K562 (cell line): Measurements from ENCODE around the gene RNF17. TPM values are rescaled to one million over a fixed set of nuclear protein-coding genes. Genes with fewer than 3 reads are reported as not detected.

Source experiments
- PATZ1 ChIP-seq: fragments of 250-450 bp; sonication (Bioruptor Pico); IDR thresholded peaks from 2 replicates; pipeline ENCODE4 v1.5.0; 2020; ENCODE audit warnings: mild to moderate bottlenecking, borderline replicate concordance
- RBM34 ChIP-seq: fragments of 200-400 bp; formaldehyde crosslinking; IDR thresholded peaks from 2 replicates; pipeline ENCODE4 v1.6.1; 2018; ENCODE audit warnings: low read length, borderline replicate concordance; ENCODE audit not compliant: insufficient read depth
- REST ChIP-seq, 2 experiments: fragments of 450-650 bp; formaldehyde crosslinking in 1 of 2; IDR thresholded peaks; 2 replicates each; pipeline versions ENCODE4 v1.4.0 to v1.6.1; 2014 to 2020; ENCODE audit warnings: mild to moderate bottlenecking in 2 of 2, borderline replicate concordance in 1 of 2, low read depth in 1 of 2
- TAF15 ChIP-seq: fragments of 200-400 bp; formaldehyde crosslinking; IDR thresholded peaks from 2 replicates; pipeline ENCODE4 v1.6.1; 2017; ENCODE audit warnings: mild to moderate bottlenecking, low read depth, low read length, moderate library complexity
- TOE1 ChIP-seq, 2 experiments: fragments of 450-650 bp in 1 of 2; sonication (generic) in 1 of 2; formaldehyde crosslinking in 1 of 2; IDR thresholded peaks; 2 replicates each; pipeline versions ENCODE4 v1.7.1 to v1.8.0; 2016 to 2022; ENCODE audit warnings: borderline replicate concordance in 2 of 2, mild to moderate bottlenecking in 2 of 2, antibody characterized with exemption in 1 of 2, inconsistent platforms in 1 of 2, low read depth in 1 of 2, missing genetic modification reagents in 1 of 2, moderate library complexity in 1 of 2
- ZBTB34 ChIP-seq: fragments of 250-450 bp; sonication (Bioruptor Pico); IDR thresholded peaks from 2 replicates; pipeline ENCODE4 v1.8.0; 2021; ENCODE audit warnings: mild to moderate bottlenecking, moderate library complexity
- ZMIZ1 ChIP-seq, 2 experiments: fragments of 150-350 bp in 1 of 2; IDR thresholded peaks; 2 replicates each; pipeline ENCODE4 v1.6.1; 2012 to 2016; ENCODE audit warnings: low read depth in 2 of 2, low read length in 2 of 2, mild to moderate bottlenecking in 1 of 2, moderate library complexity in 1 of 2
- polyA plus RNA-seq, 8 experiments: library from polyadenylated mRNA; depleted of rRNA in 4 of 8; stranded (reverse) in 5 of 8; unstranded in 3 of 8; fragments of >200 nt; fragmentation: Nextera tagmentation in 2 of 8; fragmentation: Illumina TruSeq in 1 of 8; extraction: Ambion mirVana in 2 of 8; extraction: Trizol in 1 of 8; gene quantifications; 2 replicates each; pipeline versions ENCODE4 v1.2.1 to v1.2.3, GENCODE V29; 2011 to 2014; ENCODE audit warnings: inconsistent platforms in 1 of 8, missing spikeins in 1 of 8
- total RNA-seq, 7 experiments: library from RNA; depleted of rRNA in 6 of 7; stranded (reverse); fragments of >200 nt in 6 of 7; fragmentation: Illumina TruSeq in 2 of 7; extraction: Trizol in 2 of 7; gene quantifications; 2 replicates each; pipeline versions ENCODE4 v1.2.1 to v1.2.3, GENCODE V29; 2011 to 2021; ENCODE audit warnings: low replicate concordance in 1 of 7

RNF17 gene
- total and polyA plus RNA-seq, 9 of the 15 experiments (the other 6 are each of a cell fraction or from before 2014, with no cell fraction given) = 0.11 to 0.90 (median 0.58) TPM

GRCh38 chr13:24922745-24923591 is 159.0 kb downstream of the RNF17 start (continued):
- TF ChIP-seq PATZ1 = no peak
- no peak for TF ChIP-seq ZMIZ1 (IDR thresholded peaks at IDR 0.05; ENCODE audit: low read depth in 2 of 2, low read length in 2 of 2)
- TF ChIP-seq ZBTB34 = no peak
- no peak for TF ChIP-seq REST (IDR thresholded peaks at IDR 0.05; ENCODE audit: borderline replicate concordance)
- no peak for TF ChIP-seq REST (CRISPR knock-in tag; IDR thresholded peaks at IDR 0.05; ENCODE audit: low read depth)
- TF ChIP-seq RBM34 = no peak
- TF ChIP-seq TOE1 (IDR thresholded peaks at IDR 0.05; ENCODE audit: borderline replicate concordance) = no peak
- no peak for TF ChIP-seq TOE1 (CRISPR knock-in tag; IDR thresholded peaks at IDR 0.05; ENCODE audit: borderline replicate concordance, low read depth)
- no peak for TF ChIP-seq TAF15
